ENCODE data around the gene PSMD1. TPM values are rescaled to one million over a fixed set of nuclear protein-coding genes. Genes with fewer than 3 reads are reported as not detected.

PSMD1 gene
- total RNA-seq, 1 donor from 2014 or later = 55.3 TPM

DNA sequence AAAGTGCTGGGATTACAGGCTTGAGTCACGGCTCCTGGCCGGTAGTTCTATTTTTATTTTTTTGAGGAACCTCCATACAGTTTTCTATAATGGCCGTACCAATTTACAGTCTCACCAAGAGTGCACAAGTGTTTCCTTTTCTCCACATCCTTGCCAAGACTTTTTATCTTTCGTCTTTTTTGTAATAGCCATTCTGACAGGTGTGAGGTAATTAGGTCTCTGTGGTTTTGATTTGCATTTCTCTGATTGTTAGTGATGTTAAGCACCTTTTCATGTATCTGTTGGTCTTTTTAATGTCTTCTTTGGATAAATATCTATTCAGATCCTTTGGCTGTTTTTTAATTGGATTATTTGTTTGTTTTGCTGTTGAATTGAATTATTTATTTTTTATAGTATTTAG is 151.1 kb downstream of the PSMD1 start:
- H3K9me3 ChIP-seq = no peaks in the 10 kb centered on the region
- TF ChIP-seq, protein P1, sequence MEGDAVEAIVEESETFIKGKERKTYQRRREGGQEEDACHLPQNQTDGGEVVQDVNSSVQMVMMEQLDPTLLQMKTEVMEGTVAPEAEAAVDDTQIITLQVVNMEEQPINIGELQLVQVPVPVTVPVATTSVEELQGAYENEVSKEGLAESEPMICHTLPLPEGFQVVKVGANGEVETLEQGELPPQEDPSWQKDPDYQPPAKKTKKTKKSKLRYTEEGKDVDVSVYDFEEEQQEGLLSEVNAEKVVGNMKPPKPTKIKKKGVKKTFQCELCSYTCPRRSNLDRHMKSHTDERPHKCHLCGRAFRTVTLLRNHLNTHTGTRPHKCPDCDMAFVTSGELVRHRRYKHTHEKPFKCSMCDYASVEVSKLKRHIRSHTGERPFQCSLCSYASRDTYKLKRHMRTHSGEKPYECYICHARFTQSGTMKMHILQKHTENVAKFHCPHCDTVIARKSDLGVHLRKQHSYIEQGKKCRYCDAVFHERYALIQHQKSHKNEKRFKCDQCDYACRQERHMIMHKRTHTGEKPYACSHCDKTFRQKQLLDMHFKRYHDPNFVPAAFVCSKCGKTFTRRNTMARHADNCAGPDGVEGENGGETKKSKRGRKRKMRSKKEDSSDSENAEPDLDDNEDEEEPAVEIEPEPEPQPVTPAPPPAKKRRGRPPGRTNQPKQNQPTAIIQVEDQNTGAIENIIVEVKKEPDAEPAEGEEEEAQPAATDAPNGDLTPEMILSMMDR (IDR thresholded peaks at IDR 0.05) = no peak
- no peak overlapping the region for H3K4me3 ChIP-seq
- H3K36me3 ChIP-seq = peaks cover 25% of the 10 kb centered on the region
- H3K4me1 ChIP-seq = no peaks in the 10 kb centered on the region
- no peaks in the 10 kb centered on the region for H3K27me3 ChIP-seq (ENCODE audit: low read depth)
- ATAC-seq (no peak), DNase-seq (no peak)
- intact Hi-C loops (cut with DNase I) = no loop called here
- no peak overlapping the region for H3K27ac ChIP-seq

DNA sequence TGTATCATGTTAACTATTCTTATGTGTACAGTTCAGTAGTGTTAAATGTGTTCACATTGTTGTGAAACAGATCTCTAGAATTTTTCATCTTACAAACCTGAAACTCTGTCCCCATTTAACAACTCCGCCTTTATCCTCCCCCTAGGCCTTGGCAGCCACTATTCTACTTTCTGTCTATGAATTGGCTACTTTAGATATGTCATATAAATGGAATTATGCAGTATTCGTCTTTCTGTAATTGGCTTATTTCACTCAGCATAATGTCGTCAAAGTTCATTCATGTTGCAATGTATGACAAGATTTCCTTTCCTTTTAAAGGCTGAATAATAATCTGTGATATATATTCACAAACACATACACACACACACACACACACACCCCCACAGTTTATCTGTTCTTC is 154.1 kb downstream of the PSMD1 start:
- peaks cover 37% of the 10 kb centered on the region for H3K36me3 ChIP-seq

DNA sequence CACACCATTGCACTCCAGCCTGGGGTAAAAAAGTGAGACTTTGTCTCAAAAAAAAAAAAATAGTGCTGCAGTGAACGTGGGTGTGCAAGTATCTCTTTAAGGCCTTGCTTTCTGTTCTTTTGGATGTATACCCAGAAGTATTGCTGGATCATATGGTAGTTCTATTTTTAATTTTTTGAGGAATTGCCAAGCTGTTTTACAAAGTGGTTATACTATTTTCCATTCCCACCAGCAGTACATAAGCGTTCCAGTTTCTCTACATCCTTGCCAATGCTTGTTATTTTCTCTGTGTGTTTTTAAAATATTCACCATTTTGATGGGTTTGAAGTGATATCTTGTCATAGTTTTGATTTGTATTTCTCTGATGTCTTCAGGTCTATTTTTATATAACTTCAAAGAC is 154.8 kb downstream of the PSMD1 start:
- no peaks in the 10 kb centered on the region for H3K4me1 ChIP-seq
- ATAC-seq (no peak), DNase-seq (no peak)
- no peak overlapping the region for H3K27ac ChIP-seq
- no peak overlapping the region for H3K4me3 ChIP-seq
- H3K9me3 ChIP-seq = no peaks in the 10 kb centered on the region
- no peaks in the 10 kb centered on the region for H3K27me3 ChIP-seq (ENCODE audit: low read depth)
- TF ChIP-seq, protein P1 (IDR thresholded peaks at IDR 0.05) = no peak
- intact Hi-C loops (cut with DNase I) = no loop called here
- H3K36me3 ChIP-seq = peaks cover 40% of the 10 kb centered on the region

More for the DNA sequence above, 154.1 kb downstream of the PSMD1 start:
- ATAC-seq = no peak
- TF ChIP-seq, protein P1 (IDR thresholded peaks at IDR 0.05) = no peak
- Histone ChIP-seq H3K9me3 (no peaks in the 10 kb centered on the region), H3K27ac (no peak overlapping the region), H3K4me1 (no peaks in the 10 kb centered on the region), H3K27me3 (ENCODE audit: low read depth) (no peaks in the 10 kb centered on the region), H3K4me3 (no peak overlapping the region)
- intact Hi-C loops (cut with DNase I) = no loop called here
- DNase-seq = no peak

DNA sequence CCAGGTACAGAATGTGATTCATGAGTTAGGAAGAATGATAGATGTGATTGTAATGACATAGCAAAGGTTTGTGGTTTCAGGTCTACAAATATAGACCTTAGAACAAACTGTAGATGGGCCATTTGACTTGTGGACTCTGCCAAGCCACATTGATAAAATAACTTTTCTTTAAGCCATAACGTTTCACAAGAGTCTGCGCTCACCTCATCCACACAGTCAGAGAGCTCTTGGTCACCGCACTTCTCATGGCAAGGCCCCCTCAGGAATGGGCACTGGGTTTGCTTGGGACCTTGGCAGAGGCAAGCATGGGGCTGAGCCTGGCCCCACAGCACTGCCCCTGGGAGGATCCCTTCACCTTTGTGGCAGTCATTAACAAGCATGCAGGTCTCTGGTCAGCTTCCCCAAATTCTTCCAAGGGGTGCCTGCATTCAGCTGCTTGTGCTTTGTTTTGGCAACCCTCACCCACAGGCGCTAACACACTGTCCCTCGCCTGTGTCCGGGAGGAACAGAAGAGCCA is 155.7 kb downstream of the PSMD1 start:
- no peak overlapping the region for H3K4me3 ChIP-seq
- no peaks in the 10 kb centered on the region for H3K4me1 ChIP-seq
- DNase-seq (no peak), ATAC-seq (no peak)
- H3K36me3 ChIP-seq = peaks cover 49% of the 10 kb centered on the region
- no peak overlapping the region for H3K27ac ChIP-seq
- H3K27me3 ChIP-seq (ENCODE audit: low read depth) = no peaks in the 10 kb centered on the region
- no peaks in the 10 kb centered on the region for H3K9me3 ChIP-seq
- TF ChIP-seq, protein P1 (IDR thresholded peaks at IDR 0.05) = no peak
- intact Hi-C loops (cut with DNase I) = no loop called here

DNA sequence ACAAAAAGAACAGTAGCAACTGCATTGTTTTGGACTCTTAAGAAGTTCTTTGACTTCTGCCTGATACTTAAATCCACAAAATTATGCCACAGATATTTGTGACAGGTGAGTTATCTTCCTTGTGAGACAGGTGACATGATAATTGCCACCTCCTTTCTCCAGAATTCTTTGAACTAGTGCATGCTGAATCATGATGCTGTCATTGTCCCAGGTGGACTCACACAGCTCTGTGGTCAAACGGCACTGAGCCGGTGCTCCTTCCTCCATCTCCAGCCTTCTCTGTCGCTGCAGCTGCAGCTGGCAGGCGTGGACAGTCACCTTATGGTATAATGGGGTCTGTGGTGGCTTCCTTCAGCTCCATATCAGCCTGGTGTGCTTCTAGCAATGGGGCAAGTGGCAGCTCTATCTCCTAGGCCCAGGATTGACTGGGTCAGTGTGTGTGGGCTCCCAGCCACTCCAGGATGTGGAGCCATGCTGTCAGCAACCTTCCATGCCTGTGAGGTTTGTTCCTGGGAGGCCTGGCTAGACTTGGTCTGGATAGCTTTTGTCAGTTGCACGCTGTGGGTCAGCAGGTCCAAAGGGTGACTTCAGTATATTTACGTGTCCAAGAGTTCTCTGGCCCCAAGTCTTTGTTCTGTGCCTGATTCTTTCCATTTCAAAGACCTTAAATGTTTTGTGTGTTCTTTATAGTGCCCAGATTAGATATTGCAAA is 157.4 kb downstream of the PSMD1 start:
- TF ChIP-seq, protein P1 (IDR thresholded peaks at IDR 0.05) = no peak
- no peaks in the 10 kb centered on the region for H3K4me1 ChIP-seq
- no peaks in the 10 kb centered on the region for H3K9me3 ChIP-seq
- no peak for ATAC-seq
- H3K36me3 ChIP-seq = peaks cover 38% of the 10 kb centered on the region
- intact Hi-C loops (cut with DNase I) = no loop called here
- DNase-seq = no peak
- H3K27ac ChIP-seq = no peak overlapping the region
- no peaks in the 10 kb centered on the region for H3K27me3 ChIP-seq (ENCODE audit: low read depth)
- no peak overlapping the region for H3K4me3 ChIP-seq

All from lower lobe of right lung (tissue), 2 donors.